Astrocyte (in vitro differentiated cells and primary cell): ENCODE measurements around the gene CPLX3. TPM values are rescaled to one million over a fixed set of nuclear protein-coding genes. Genes with fewer than 3 reads are reported as not detected.

Experiments
- DNase-seq: peaks from one replicate; pipeline ENCODE4 v3.0.0-alpha.2; 2010; ENCODE audit warnings: low read depth
- FAIRE-seq: peaks from 2 replicates; lab custom pipeline; 2011; peaks lifted over from hg19 to GRCh38; lab: Jason Lieb, UNC
- H2AFZ ChIP-seq: 2 replicates; pipeline ENCODE4 v1.6.0; 2012; ENCODE audit warnings: low read depth, low read length, inconsistent platforms
- H3K27ac ChIP-seq: 2 replicates; pipeline ENCODE4 v1.5.1; 2011; ENCODE audit warnings: low read depth, low read length, inconsistent platforms
- H3K27me3 ChIP-seq: 2 replicates; pipeline ENCODE4 v1.6.0; 2011; ENCODE audit warnings: low read length, inconsistent platforms; ENCODE audit not compliant: insufficient read depth
- H3K36me3 ChIP-seq: 2 replicates; pipeline ENCODE4 v1.5.1; 2011; ENCODE audit warnings: low read length, inconsistent platforms; ENCODE audit not compliant: insufficient read depth
- H3K4me1 ChIP-seq: 2 replicates; pipeline ENCODE4 v1.5.1; 2011; ENCODE audit warnings: low read length, inconsistent platforms; ENCODE audit not compliant: insufficient read depth
- H3K4me2 ChIP-seq: 2 replicates; pipeline ENCODE4 v1.6.0; 2012; ENCODE audit warnings: low read length, inconsistent platforms
- H3K4me3 ChIP-seq: 2 replicates; pipeline ENCODE4 v1.5.1; 2011; ENCODE audit warnings: low read depth, mild to moderate bottlenecking, low read length, inconsistent platforms; ENCODE audit not compliant: insufficient read depth
- H3K79me2 ChIP-seq: 2 replicates; pipeline ENCODE4 v1.6.0; 2012; ENCODE audit warnings: mild to moderate bottlenecking, low read length, inconsistent platforms; ENCODE audit not compliant: insufficient read depth
- H3K9ac ChIP-seq: 2 replicates; pipeline ENCODE4 v1.6.0; 2012; ENCODE audit warnings: mild to moderate bottlenecking, low read length, inconsistent platforms
- H3K9me3 ChIP-seq: 2 replicates; pipeline ENCODE4 v1.5.1; 2012; ENCODE audit warnings: low read depth, mild to moderate bottlenecking, low read length, inconsistent platforms; ENCODE audit not compliant: insufficient read depth
- H4K20me1 ChIP-seq: 2 replicates; pipeline ENCODE4 v1.6.0; 2012; ENCODE audit warnings: low read length, inconsistent platforms; ENCODE audit not compliant: insufficient read depth
- H3K27ac Mint-ChIP-seq: one replicate; pipeline ENCODE4 v1.8.0; 2021; ENCODE audit warnings: mild to moderate bottlenecking, mixed read lengths; ENCODE audit not compliant: unreplicated experiment
- H3K27me3 Mint-ChIP-seq: one replicate; pipeline ENCODE4 v1.8.0; 2021; ENCODE audit warnings: low read depth, mixed read lengths; ENCODE audit not compliant: unreplicated experiment
- H3K36me3 Mint-ChIP-seq: one replicate; pipeline ENCODE4 v1.8.0; 2021; ENCODE audit warnings: low read depth, mixed read lengths; ENCODE audit not compliant: unreplicated experiment
- H3K4me1 Mint-ChIP-seq: one replicate; pipeline ENCODE4 v1.8.0; 2021; ENCODE audit warnings: low read depth, mixed read lengths; ENCODE audit not compliant: unreplicated experiment
- H3K4me3 Mint-ChIP-seq: one replicate; pipeline ENCODE4 v1.8.0; 2021; ENCODE audit warnings: mild to moderate bottlenecking, moderate library complexity, mixed read lengths; ENCODE audit not compliant: unreplicated experiment
- H3K9me3 Mint-ChIP-seq: one replicate; pipeline ENCODE4 v1.8.0; 2021; ENCODE audit warnings: mild to moderate bottlenecking, mixed read lengths; ENCODE audit not compliant: unreplicated experiment
- CTCF ChIP-seq: IDR thresholded peaks from 2 replicates; pipeline ENCODE4 v1.5.1; 2011; ENCODE audit warnings: low read depth, mild to moderate bottlenecking, inconsistent platforms, low read length, moderate library complexity; ENCODE audit not compliant: insufficient read depth
- EZH2 ChIP-seq: IDR thresholded peaks from 2 replicates; pipeline ENCODE4 v1.6.1; 2012; ENCODE audit warnings: mild to moderate bottlenecking, low read length, inconsistent platforms; ENCODE audit not compliant: insufficient read depth
- total RNA-seq: library from RNA; stranded (reverse); gene quantifications from 2 replicates; pipeline ENCODE4 v1.2.1, GENCODE V29; 2021

The CPLX3 gene
- total RNA-seq, 1 donor from 2014 or later = not detected

- TF ChIP-seq EZH2 (peak; percentile 57), CTCF (no peak)
- peaks cover 5% of the 10 kb centered on the region for H4K20me1 ChIP-seq
- no peak overlapping the region for H3K27ac Mint-ChIP-seq
- no peak overlapping the region for H3K4me3 ChIP-seq
- no peak for DNase-seq
- H3K9me3 ChIP-seq = no peaks in the 10 kb centered on the region
- no peak overlapping the region for H2AFZ ChIP-seq
- H3K9me3 Mint-ChIP-seq = no peaks in the 10 kb centered on the region
- H3K36me3 Mint-ChIP-seq = no peaks in the 10 kb centered on the region
- no peak for FAIRE-seq
- no peak overlapping the region for H3K9ac ChIP-seq
- H3K27me3 ChIP-seq = peaks cover 29% of the 10 kb centered on the region
- no peak overlapping the region for H3K4me2 ChIP-seq
- no peak overlapping the region for H3K4me3 Mint-ChIP-seq
- no peaks in the 10 kb centered on the region for H3K79me2 ChIP-seq
- H3K27me3 Mint-ChIP-seq = peaks cover 72% of the 10 kb centered on the region
- H3K4me1 Mint-ChIP-seq = no peaks in the 10 kb centered on the region
- H3K36me3 ChIP-seq = no peaks in the 10 kb centered on the region
- H3K4me1 ChIP-seq = no peaks in the 10 kb centered on the region
- H3K27ac ChIP-seq = no peak overlapping the region
These were observed 494 bp downstream of the CPLX3 start for GRCh38 chr15:74826921-74827320.

- H3K27ac Mint-ChIP-seq = no peak overlapping the region
- no peaks in the 10 kb centered on the region for H3K9me3 Mint-ChIP-seq
- Histone ChIP-seq H3K9ac (no peak overlapping the region), H3K79me2 (no peaks in the 10 kb centered on the region), H3K9me3 (no peaks in the 10 kb centered on the region), H3K27me3 (peaks cover 29% of the 10 kb centered on the region), H3K36me3 (no peaks in the 10 kb centered on the region), H4K20me1 (peaks cover 5% of the 10 kb centered on the region), H2AFZ (no peak overlapping the region), H3K27ac (no peak overlapping the region), H3K4me2 (no peak overlapping the region), H3K4me3 (no peak overlapping the region), H3K4me1 (no peaks in the 10 kb centered on the region)
- H3K36me3 Mint-ChIP-seq = no peaks in the 10 kb centered on the region
- no peak for FAIRE-seq
- no peak for DNase-seq
- H3K4me1 Mint-ChIP-seq = no peaks in the 10 kb centered on the region
- no peak overlapping the region for H3K4me3 Mint-ChIP-seq
- H3K27me3 Mint-ChIP-seq = peaks cover 67% of the 10 kb centered on the region
- TF ChIP-seq EZH2 (no peak), CTCF (no peak)
These were observed 1.2 kb downstream of the CPLX3 start for GRCh38 chr15:74827614-74828013.

GRCh38 chr15:74828835-74829234 is 2.4 kb downstream of the CPLX3 start:
- Histone ChIP-seq H3K9ac (no peak overlapping the region), H4K20me1 (peaks cover 5% of the 10 kb centered on the region), H3K4me2 (no peak overlapping the region), H3K27me3 (peaks cover 29% of the 10 kb centered on the region), H3K27ac (no peak overlapping the region), H2AFZ (no peak overlapping the region), H3K79me2 (no peaks in the 10 kb centered on the region), H3K4me3 (no peak overlapping the region), H3K36me3 (no peaks in the 10 kb centered on the region), H3K9me3 (no peaks in the 10 kb centered on the region), H3K4me1 (no peaks in the 10 kb centered on the region)
- DNase-seq = no peak
- Mint-ChIP-seq H3K4me1 (no peaks in the 10 kb centered on the region), H3K36me3 (peaks cover 3% of the 10 kb centered on the region), H3K4me3 (no peak overlapping the region), H3K9me3 (no peaks in the 10 kb centered on the region), H3K27ac (no peak overlapping the region), H3K27me3 (peaks cover 67% of the 10 kb centered on the region)
- FAIRE-seq = no peak
- TF ChIP-seq CTCF = no peak
- no peak for TF ChIP-seq EZH2
